Measurements from ENCODE around the gene COL25A1. TPM values are rescaled to one million over a fixed set of nuclear protein-coding genes. Genes with fewer than 3 reads are reported as not detected.
A peak's percentile ranks its signal among the peaks of the same experiment; 100 is the strongest.

The COL25A1 gene
- total RNA-seq, 1 donor from 2014 or later = 10.4 TPM

DNA sequence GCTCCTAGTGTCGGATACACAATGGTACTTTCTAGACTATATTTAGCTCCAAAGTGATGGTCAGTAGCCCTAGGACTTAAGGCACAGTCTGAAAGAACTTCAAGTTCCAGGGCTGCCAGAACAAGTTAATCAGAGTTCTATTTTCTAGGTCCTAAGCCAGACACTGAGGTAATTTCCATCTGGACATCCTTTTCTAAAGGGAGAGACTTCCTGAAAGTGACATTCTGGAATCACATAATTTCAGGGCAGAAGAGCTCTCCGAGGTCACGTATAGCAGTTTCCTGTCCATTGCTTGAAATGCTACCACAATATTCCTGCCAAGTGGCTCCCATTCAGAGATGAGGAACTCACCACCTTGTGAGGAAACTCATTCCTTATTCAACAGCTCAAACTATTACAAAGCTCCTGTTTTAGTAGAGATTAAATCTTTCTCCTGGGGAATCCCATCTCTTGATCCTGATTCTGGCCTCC, 117.9 kb downstream of the COL25A1 start:
- no peaks in the 10 kb centered on the region for H3K27me3 Mint-ChIP-seq (ENCODE audit: low read depth, unreplicated experiment)
- H3K9me3 ChIP-seq (ENCODE audit: insufficient read depth, low read depth, low read length) = no peaks in the 10 kb centered on the region
- H3K27me3 ChIP-seq (ENCODE audit: insufficient read depth, low read length) = no peaks in the 10 kb centered on the region
- H3K36me3 ChIP-seq (ENCODE audit: insufficient read depth, low read length) = no peaks in the 10 kb centered on the region
- no peaks in the 10 kb centered on the region for H3K4me1 ChIP-seq (ENCODE audit: insufficient read depth, low read length)
- TF ChIP-seq, protein P1, sequence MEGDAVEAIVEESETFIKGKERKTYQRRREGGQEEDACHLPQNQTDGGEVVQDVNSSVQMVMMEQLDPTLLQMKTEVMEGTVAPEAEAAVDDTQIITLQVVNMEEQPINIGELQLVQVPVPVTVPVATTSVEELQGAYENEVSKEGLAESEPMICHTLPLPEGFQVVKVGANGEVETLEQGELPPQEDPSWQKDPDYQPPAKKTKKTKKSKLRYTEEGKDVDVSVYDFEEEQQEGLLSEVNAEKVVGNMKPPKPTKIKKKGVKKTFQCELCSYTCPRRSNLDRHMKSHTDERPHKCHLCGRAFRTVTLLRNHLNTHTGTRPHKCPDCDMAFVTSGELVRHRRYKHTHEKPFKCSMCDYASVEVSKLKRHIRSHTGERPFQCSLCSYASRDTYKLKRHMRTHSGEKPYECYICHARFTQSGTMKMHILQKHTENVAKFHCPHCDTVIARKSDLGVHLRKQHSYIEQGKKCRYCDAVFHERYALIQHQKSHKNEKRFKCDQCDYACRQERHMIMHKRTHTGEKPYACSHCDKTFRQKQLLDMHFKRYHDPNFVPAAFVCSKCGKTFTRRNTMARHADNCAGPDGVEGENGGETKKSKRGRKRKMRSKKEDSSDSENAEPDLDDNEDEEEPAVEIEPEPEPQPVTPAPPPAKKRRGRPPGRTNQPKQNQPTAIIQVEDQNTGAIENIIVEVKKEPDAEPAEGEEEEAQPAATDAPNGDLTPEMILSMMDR (IDR thresholded peaks at IDR 0.05; ENCODE audit: insufficient read depth, low read depth, low read length) = no peak
- TF ChIP-seq EZH2 (IDR thresholded peaks at IDR 0.05; ENCODE audit: insufficient read depth, low read length) = no peak
- peak; percentile 24 for DNase-seq (ENCODE audit: low read depth)
- no peaks in the 10 kb centered on the region for H4K20me1 ChIP-seq (ENCODE audit: insufficient read depth, low read length)
- peak overlapping the region; percentile 82 for H3K27ac Mint-ChIP-seq (ENCODE audit: unreplicated experiment)
- no peak overlapping the region for H3K27ac ChIP-seq (ENCODE audit: low read depth, low read length)
- H2AFZ ChIP-seq (ENCODE audit: low read depth, low read length) = no peak overlapping the region
- no peak overlapping the region for H3K4me3 Mint-ChIP-seq (ENCODE audit: unreplicated experiment)
- H3K4me3 ChIP-seq (ENCODE audit: insufficient read depth, low read depth, low read length) = no peak overlapping the region
- peaks cover 15% of the 10 kb centered on the region for H3K4me1 Mint-ChIP-seq (ENCODE audit: low read depth, unreplicated experiment)
- no peaks in the 10 kb centered on the region for H3K79me2 ChIP-seq (ENCODE audit: insufficient read depth, low read length)
- H3K9me3 Mint-ChIP-seq (ENCODE audit: unreplicated experiment) = no peaks in the 10 kb centered on the region
- FAIRE-seq = no peak
- no peak overlapping the region for H3K4me2 ChIP-seq (ENCODE audit: low read length)
- no peak overlapping the region for H3K9ac ChIP-seq (ENCODE audit: low read length)
- peaks cover 2% of the 10 kb centered on the region for H3K36me3 Mint-ChIP-seq (ENCODE audit: low read depth, unreplicated experiment)

DNA sequence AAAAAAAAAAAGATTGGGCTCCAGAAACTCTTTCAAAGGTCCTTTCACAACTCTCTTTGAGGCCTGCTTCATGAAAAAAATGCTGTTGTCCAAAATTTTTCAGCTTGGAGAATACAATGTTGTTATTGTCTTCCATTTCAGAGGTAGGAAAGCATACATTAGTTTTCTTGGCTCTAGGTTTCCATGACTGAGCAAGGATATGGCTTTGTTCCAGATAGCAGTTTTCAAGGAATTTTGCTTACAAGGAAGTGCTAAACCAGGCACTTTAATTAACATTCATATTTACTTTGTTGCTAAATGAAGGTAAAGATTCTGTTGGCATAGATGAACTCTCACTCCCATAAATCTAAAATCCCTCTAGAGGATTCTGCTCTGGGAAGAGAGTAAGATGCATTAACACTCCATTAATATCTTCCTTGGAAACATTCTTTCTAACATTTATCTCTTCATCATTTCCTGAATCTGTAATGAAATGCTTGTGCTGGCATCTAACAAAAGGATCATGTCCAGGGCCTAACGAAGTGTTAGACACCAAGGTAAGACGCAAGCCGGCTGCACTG, 118.4 kb downstream of the COL25A1 start:
- Histone ChIP-seq H4K20me1 (ENCODE audit: insufficient read depth, low read length) (no peaks in the 10 kb centered on the region), H3K27me3 (ENCODE audit: insufficient read depth, low read length) (no peaks in the 10 kb centered on the region), H2AFZ (ENCODE audit: low read depth, low read length) (no peak overlapping the region), H3K4me1 (ENCODE audit: insufficient read depth, low read length) (no peaks in the 10 kb centered on the region), H3K27ac (ENCODE audit: low read depth, low read length) (no peak overlapping the region), H3K36me3 (ENCODE audit: insufficient read depth, low read length) (no peaks in the 10 kb centered on the region), H3K4me3 (ENCODE audit: insufficient read depth, low read depth, low read length) (no peak overlapping the region), H3K79me2 (ENCODE audit: insufficient read depth, low read length) (no peaks in the 10 kb centered on the region), H3K4me2 (ENCODE audit: low read length) (no peak overlapping the region), H3K9ac (ENCODE audit: low read length) (no peak overlapping the region), H3K9me3 (ENCODE audit: insufficient read depth, low read depth, low read length) (no peaks in the 10 kb centered on the region)
- Mint-ChIP-seq H3K27ac (ENCODE audit: unreplicated experiment) (peak overlapping the region; percentile 82), H3K27me3 (ENCODE audit: low read depth, unreplicated experiment) (no peaks in the 10 kb centered on the region), H3K4me1 (ENCODE audit: low read depth, unreplicated experiment) (peaks cover 15% of the 10 kb centered on the region), H3K9me3 (ENCODE audit: unreplicated experiment) (no peaks in the 10 kb centered on the region), H3K36me3 (ENCODE audit: low read depth, unreplicated experiment) (peaks cover 2% of the 10 kb centered on the region), H3K4me3 (ENCODE audit: unreplicated experiment) (no peak overlapping the region)
- FAIRE-seq = no peak
- peak; percentile 27 for DNase-seq (ENCODE audit: low read depth)
- TF ChIP-seq, protein P1 (IDR thresholded peaks at IDR 0.05; ENCODE audit: insufficient read depth, low read depth, low read length) = no peak
- no peak for TF ChIP-seq EZH2 (IDR thresholded peaks at IDR 0.05; ENCODE audit: insufficient read depth, low read length)

DNA sequence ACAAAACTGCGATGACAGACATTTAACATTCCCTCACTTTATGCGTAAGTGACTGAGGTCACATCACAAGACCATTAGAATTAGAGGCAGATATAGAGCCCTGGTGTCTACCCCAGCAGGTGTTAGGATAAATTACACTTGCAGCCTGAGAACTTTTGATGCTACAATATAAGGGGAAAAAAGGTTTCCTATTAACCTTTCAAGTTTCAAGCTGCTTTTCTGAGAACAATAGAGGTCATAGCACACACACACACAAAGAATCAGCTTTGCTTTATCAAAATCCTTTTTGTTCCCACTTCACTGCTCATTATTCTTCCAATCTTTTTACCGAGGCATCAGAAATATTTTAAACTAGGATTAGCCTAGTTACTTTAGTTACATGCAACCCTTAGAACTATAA, 119.8 kb downstream of the COL25A1 start:
- H3K9ac ChIP-seq (ENCODE audit: low read length) = no peak overlapping the region
- DNase-seq (ENCODE audit: low read depth) = no peak
- Mint-ChIP-seq H3K4me3 (ENCODE audit: unreplicated experiment) (no peak overlapping the region), H3K27ac (ENCODE audit: unreplicated experiment) (no peak overlapping the region), H3K4me1 (ENCODE audit: low read depth, unreplicated experiment) (peaks cover 15% of the 10 kb centered on the region), H3K36me3 (ENCODE audit: low read depth, unreplicated experiment) (peaks cover 2% of the 10 kb centered on the region), H3K27me3 (ENCODE audit: low read depth, unreplicated experiment) (no peaks in the 10 kb centered on the region), H3K9me3 (ENCODE audit: unreplicated experiment) (no peaks in the 10 kb centered on the region)
- H3K4me2 ChIP-seq (ENCODE audit: low read length) = no peak overlapping the region
- H2AFZ ChIP-seq (ENCODE audit: low read depth, low read length) = no peak overlapping the region
- H3K4me3 ChIP-seq (ENCODE audit: insufficient read depth, low read depth, low read length) = no peak overlapping the region
- no peaks in the 10 kb centered on the region for H3K79me2 ChIP-seq (ENCODE audit: insufficient read depth, low read length)
- TF ChIP-seq, protein P1 (IDR thresholded peaks at IDR 0.05; ENCODE audit: insufficient read depth, low read depth, low read length) = no peak
- no peak for TF ChIP-seq EZH2 (IDR thresholded peaks at IDR 0.05; ENCODE audit: insufficient read depth, low read length)
- no peak for FAIRE-seq
- no peaks in the 10 kb centered on the region for H3K4me1 ChIP-seq (ENCODE audit: insufficient read depth, low read length)
- H4K20me1 ChIP-seq (ENCODE audit: insufficient read depth, low read length) = no peaks in the 10 kb centered on the region
- no peaks in the 10 kb centered on the region for H3K27me3 ChIP-seq (ENCODE audit: insufficient read depth, low read length)
- H3K36me3 ChIP-seq (ENCODE audit: insufficient read depth, low read length) = no peaks in the 10 kb centered on the region
- H3K27ac ChIP-seq (ENCODE audit: low read depth, low read length) = no peak overlapping the region
- no peaks in the 10 kb centered on the region for H3K9me3 ChIP-seq (ENCODE audit: insufficient read depth, low read depth, low read length)

Measured in astrocyte (in vitro differentiated cells and primary cell).